Ishikawa (cell line): ENCODE data around the gene GAA.

ENCODE experiments used
- CEBPB ChIP-seq: IDR thresholded peaks from 2 replicates; pipeline ENCODE4 v1.6.1; 2012
- CREB1 ChIP-seq: IDR thresholded peaks from 2 replicates; pipeline ENCODE4 v1.6.1; 2012; ENCODE audit warnings: low read depth
- EGR1 ChIP-seq: IDR thresholded peaks from 2 replicates; pipeline ENCODE4 v1.6.1; 2012
- EP300 ChIP-seq: IDR thresholded peaks from 2 replicates; pipeline ENCODE4 v1.6.1; 2012; ENCODE audit warnings: borderline replicate concordance
- FOXM1 ChIP-seq: IDR thresholded peaks from 2 replicates; pipeline ENCODE4 v1.6.1; 2012; ENCODE audit warnings: low read depth, borderline replicate concordance
- NFIC ChIP-seq: IDR thresholded peaks from 2 replicates; pipeline ENCODE4 v1.6.1; 2012
- RAD21 ChIP-seq: IDR thresholded peaks from 2 replicates; pipeline ENCODE4 v1.6.1; 2012; ENCODE audit warnings: low read depth
- TAF1 ChIP-seq: IDR thresholded peaks from 2 replicates; pipeline ENCODE4 v1.6.1; 2012; ENCODE audit warnings: low read depth, mild to moderate bottlenecking
- TCF12 ChIP-seq: IDR thresholded peaks from 2 replicates; pipeline ENCODE4 v1.6.1; 2012; ENCODE audit warnings: low read depth
- TEAD4 ChIP-seq: IDR thresholded peaks from 2 replicates; pipeline ENCODE4 v1.6.1; 2012
- YY1 ChIP-seq: IDR thresholded peaks from 2 replicates; pipeline ENCODE4 v1.6.1; 2012; ENCODE audit warnings: low read depth
- ZBTB7A ChIP-seq: IDR thresholded peaks from 2 replicates; pipeline ENCODE4 v1.6.1; 2012; ENCODE audit warnings: low read depth
- TF ChIP-seq, protein P1 (sequence below): IDR thresholded peaks from 2 replicates; pipeline ENCODE4 v1.6.1; 2012; ENCODE audit warnings: low read depth, mild to moderate bottlenecking
- TF ChIP-seq, protein P2 (sequence below): IDR thresholded peaks from 2 replicates; pipeline ENCODE4 v1.6.1; 2012
- TF ChIP-seq, protein P3 (sequence below): IDR thresholded peaks from 2 replicates; pipeline ENCODE4 v1.6.1; 2012

The GAA gene

DNA sequence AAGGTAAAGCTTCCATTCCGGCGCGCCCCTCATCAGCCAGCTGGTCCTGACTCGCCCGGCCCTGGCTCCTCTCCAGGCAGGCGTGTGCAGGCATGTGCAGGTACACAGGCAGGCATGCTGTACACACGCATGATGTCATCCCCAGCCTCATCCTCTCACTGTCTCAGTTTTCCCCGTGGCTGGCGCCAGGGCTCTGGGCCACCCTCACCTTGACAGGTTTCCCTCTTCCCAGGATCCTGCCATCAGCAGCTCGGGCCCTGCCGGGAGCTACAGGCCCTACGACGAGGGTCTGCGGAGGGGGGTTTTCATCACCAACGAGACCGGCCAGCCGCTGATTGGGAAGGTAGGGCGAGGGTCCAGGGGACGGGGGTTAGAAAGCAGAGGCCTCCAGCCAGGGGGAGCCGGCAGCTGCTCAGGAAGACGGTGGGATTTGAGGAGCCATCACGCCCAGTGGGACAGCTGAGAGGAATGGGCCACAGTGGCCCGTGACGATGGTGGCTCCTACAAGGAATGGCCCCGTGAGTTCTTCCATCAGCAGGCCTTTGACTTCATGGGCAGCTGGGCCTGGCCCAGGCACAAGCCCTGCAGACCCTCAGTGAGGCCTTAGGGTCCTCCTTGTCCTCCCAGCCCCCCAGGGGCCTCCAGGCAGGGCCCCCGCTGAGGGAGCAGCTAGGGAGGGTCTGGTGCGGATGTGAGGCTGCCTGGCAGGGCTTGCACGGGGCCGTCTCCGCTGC, 8.5 kb downstream of the GAA start:
- TF ChIP-seq YY1, result no peak

DNA sequence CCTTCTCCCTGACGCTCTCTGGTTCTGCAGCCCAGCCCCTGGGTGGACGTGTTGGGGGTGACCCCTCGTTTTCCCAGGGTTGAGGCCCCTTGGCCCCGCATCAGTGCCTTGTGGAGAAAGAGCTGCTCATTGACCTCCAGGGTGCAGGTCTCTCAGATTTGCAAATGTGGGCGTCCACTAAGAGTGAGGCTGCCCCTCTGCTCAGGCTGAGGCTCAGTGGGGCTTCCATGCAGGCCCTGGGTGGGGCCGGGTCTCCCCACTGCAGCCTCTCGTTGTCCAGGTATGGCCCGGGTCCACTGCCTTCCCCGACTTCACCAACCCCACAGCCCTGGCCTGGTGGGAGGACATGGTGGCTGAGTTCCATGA, 9.0 kb downstream of the GAA start:
- TF ChIP-seq YY1 (no peak), FOXM1 (no peak), NFIC (no peak), TAF1 (no peak), ZBTB7A (no peak), CREB1 (no peak), TCF12 (no peak), CEBPB (no peak), EP300 (no peak), TEAD4 (no peak), RAD21 (no peak), EGR1 (no peak)
- TF ChIP-seq, protein P1, sequence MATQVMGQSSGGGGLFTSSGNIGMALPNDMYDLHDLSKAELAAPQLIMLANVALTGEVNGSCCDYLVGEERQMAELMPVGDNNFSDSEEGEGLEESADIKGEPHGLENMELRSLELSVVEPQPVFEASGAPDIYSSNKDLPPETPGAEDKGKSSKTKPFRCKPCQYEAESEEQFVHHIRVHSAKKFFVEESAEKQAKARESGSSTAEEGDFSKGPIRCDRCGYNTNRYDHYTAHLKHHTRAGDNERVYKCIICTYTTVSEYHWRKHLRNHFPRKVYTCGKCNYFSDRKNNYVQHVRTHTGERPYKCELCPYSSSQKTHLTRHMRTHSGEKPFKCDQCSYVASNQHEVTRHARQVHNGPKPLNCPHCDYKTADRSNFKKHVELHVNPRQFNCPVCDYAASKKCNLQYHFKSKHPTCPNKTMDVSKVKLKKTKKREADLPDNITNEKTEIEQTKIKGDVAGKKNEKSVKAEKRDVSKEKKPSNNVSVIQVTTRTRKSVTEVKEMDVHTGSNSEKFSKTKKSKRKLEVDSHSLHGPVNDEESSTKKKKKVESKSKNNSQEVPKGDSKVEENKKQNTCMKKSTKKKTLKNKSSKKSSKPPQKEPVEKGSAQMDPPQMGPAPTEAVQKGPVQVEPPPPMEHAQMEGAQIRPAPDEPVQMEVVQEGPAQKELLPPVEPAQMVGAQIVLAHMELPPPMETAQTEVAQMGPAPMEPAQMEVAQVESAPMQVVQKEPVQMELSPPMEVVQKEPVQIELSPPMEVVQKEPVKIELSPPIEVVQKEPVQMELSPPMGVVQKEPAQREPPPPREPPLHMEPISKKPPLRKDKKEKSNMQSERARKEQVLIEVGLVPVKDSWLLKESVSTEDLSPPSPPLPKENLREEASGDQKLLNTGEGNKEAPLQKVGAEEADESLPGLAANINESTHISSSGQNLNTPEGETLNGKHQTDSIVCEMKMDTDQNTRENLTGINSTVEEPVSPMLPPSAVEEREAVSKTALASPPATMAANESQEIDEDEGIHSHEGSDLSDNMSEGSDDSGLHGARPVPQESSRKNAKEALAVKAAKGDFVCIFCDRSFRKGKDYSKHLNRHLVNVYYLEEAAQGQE, result no peak
- TF ChIP-seq, protein P2, sequence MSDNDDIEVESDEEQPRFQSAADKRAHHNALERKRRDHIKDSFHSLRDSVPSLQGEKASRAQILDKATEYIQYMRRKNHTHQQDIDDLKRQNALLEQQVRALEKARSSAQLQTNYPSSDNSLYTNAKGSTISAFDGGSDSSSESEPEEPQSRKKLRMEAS, result no peak
- TF ChIP-seq, protein P3, sequence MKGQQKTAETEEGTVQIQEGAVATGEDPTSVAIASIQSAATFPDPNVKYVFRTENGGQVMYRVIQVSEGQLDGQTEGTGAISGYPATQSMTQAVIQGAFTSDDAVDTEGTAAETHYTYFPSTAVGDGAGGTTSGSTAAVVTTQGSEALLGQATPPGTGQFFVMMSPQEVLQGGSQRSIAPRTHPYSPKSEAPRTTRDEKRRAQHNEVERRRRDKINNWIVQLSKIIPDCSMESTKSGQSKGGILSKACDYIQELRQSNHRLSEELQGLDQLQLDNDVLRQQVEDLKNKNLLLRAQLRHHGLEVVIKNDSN, result no peak

DNA sequence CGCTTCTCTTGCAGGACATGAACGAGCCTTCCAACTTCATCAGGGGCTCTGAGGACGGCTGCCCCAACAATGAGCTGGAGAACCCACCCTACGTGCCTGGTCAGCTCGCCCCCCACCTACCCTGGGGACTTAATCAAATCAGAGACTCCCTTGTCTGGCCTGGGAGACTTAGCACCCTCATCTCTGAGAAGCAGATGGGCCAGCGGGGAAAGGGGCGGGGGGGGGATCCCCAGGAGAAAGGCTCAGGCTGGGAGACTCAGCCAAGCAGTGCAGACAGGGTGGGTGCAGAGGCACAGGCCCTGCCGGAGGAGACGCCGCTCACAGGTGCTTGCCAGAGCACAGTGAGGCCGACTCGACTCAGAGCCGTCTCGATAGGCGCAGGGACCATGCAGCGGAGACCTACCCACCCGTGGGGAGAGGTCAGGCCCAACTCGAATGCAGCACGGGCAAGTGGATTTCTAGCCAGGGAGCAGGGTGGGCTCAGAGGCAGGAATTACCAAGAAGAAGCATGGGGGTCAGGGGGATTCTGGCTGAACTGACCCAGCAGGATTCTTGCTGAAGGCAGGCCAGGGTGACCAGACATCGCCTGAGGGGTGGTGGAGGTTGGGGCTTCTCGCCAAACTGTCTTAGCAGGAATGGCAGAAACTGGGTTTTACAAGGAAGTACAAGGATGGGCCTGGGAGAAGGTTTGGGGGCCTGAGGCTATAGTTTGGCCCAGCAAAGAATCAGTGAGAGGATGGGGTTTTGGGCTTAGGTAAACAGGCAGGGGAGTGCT, 9.7 kb downstream of the GAA start:
- TF ChIP-seq YY1, result no peak
- TF ChIP-seq, protein P3, result no peak
- no peak for TF ChIP-seq ZBTB7A
- TF ChIP-seq, protein P2, result no peak
- TF ChIP-seq NFIC, result no peak
- no peak for TF ChIP-seq RAD21
- TF ChIP-seq CREB1, result no peak
- no peak for TF ChIP-seq TAF1
- TF ChIP-seq, protein P1, result no peak
- no peak for TF ChIP-seq TCF12
- TF ChIP-seq EGR1, result no peak
- TF ChIP-seq FOXM1, result no peak
- no peak for TF ChIP-seq TEAD4
- TF ChIP-seq EP300, result no peak
- TF ChIP-seq CEBPB, result no peak

DNA sequence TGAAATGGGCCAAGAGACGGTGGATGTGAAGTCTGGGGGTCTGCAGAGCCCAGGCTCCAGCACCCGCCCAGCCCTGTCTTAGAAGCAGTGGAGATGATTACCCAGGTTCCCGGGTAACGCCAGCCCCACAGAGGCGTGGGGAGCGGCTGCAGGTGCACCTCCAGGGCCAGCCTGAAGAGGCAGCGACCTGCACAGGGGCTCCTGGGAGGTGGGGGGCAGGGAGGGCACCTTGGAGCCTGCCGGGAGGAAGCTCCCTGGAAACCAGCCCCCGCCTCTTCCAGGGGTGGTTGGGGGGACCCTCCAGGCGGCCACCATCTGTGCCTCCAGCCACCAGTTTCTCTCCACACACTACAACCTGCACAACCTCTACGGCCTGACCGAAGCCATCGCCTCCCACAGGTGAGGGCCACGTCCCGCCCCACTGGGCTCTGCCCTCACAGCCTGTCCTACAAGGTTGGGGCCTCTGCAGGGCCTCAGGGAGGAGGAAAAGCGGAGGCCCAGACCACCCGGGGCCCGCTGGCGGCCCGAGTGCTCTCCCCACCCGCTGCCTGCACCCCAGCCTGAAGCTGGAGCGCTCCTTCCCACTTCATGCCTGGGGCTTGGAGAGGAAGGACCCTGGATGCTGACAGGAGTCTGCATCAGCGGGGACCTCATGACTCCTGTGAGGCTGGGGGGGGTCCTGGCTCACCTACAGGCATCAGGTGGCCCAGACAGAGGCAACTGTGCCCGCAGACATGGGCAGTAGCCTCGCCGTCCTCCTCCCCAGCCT, 10.5 kb downstream of the GAA start:
- TF ChIP-seq RAD21, result no peak
- TF ChIP-seq YY1, result no peak
- no peak for TF ChIP-seq TAF1
- TF ChIP-seq CEBPB, result no peak
- no peak for TF ChIP-seq ZBTB7A
- TF ChIP-seq CREB1, result no peak
- TF ChIP-seq, protein P2, result no peak
- no peak for TF ChIP-seq TCF12
- TF ChIP-seq, protein P1, result no peak
- no peak for TF ChIP-seq TEAD4
- no peak for TF ChIP-seq EGR1
- no peak for TF ChIP-seq FOXM1
- TF ChIP-seq EP300, result no peak
- TF ChIP-seq, protein P3, result no peak
